ENCODE measurements around the gene PTPRA. TPM values are rescaled to one million over a fixed set of nuclear protein-coding genes. Genes with fewer than 3 reads are reported as not detected.

Gene PTPRA
- total and polyA plus RNA-seq, 2 of the 13 experiments (the other 11 are each of a cell fraction or from before 2014, with no cell fraction given): 47.2 to 127 TPM

DNA sequence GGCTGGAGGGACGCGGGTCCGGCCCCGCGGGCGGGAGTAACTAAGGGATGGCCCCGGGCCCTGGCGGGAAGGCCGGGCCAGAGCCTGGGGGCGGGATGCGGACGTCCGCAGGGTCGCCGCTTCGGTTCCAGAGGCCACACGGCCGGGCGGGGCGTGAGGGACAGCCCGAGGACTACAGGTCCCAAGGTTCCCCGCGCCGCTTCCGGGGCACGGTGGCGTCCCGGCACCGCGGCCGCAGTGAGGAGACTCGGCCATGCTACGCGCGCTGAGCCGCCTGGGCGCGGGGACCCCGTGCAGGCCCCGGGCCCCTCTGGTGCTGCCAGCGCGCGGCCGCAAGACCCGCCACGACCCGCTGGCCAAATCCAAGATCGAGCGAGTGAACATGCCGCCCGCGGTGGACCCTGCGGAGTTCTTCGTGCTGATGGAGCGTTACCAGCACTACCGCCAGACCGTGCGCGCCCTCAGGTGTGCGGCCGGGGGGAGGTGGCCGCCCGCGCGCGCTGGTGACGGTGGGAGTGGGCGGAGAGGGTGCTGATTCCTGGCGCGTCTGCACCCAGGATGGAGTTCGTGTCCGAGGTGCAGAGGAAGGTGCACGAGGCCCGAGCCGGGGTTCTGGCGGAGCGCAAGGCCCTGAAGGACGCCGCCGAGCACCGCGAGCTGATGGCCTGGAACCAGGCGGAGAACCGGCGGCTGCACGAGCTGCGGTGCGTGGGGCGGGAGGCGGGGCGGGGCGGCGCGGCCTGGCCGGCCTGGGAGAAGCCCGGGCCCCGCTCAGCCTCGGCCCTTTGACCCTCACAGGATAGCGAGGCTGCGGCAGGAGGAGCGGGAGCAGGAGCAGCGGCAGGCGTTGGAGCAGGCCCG is 172.8 kb downstream of the PTPRA start, which contains the start of gene MRPS26 (continued):
- TF ChIP-seq SRSF4 (IDR thresholded peaks at IDR 0.05; ENCODE audit: low read depth, low read length, poor library complexity, severe bottlenecking): peak; percentile 70
- 0 out of 2 replicates have a peak, but pooled peaks have one; percentile 26 for TF ChIP-seq ZFP36L2 (CRISPR knock-in tag; IDR thresholded peaks at IDR 0.05)
- TF ChIP-seq, protein P1, sequence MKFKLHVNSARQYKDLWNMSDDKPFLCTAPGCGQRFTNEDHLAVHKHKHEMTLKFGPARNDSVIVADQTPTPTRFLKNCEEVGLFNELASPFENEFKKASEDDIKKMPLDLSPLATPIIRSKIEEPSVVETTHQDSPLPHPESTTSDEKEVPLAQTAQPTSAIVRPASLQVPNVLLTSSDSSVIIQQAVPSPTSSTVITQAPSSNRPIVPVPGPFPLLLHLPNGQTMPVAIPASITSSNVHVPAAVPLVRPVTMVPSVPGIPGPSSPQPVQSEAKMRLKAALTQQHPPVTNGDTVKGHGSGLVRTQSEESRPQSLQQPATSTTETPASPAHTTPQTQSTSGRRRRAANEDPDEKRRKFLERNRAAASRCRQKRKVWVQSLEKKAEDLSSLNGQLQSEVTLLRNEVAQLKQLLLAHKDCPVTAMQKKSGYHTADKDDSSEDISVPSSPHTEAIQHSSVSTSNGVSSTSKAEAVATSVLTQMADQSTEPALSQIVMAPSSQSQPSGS (CRISPR knock-in tag; IDR thresholded peaks at IDR 0.05): no peak
- TF ChIP-seq, protein P2, sequence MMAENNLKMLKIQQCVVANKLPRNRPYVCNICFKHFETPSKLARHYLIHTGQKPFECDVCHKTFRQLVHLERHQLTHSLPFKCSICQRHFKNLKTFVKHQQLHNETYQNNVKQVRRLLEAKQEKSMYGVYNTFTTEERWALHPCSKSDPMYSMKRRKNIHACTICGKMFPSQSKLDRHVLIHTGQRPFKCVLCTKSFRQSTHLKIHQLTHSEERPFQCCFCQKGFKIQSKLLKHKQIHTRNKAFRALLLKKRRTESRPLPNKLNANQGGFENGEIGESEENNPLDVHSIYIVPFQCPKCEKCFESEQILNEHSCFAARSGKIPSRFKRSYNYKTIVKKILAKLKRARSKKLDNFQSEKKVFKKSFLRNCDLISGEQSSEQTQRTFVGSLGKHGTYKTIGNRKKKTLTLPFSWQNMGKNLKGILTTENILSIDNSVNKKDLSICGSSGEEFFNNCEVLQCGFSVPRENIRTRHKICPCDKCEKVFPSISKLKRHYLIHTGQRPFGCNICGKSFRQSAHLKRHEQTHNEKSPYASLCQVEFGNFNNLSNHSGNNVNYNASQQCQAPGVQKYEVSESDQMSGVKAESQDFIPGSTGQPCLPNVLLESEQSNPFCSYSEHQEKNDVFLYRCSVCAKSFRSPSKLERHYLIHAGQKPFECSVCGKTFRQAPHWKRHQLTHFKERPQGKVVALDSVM (CRISPR knock-in tag; IDR thresholded peaks at IDR 0.05): peak; percentile 59; the same call in 1 of the 2 replicates
- TF ChIP-seq NFIB (CRISPR knock-in tag; IDR thresholded peaks at IDR 0.05; ENCODE audit: borderline replicate concordance): no peak
- peak; percentile 95; the same call in 1 of the 2 replicates for TF ChIP-seq ZSCAN12 (CRISPR knock-in tag; IDR thresholded peaks at IDR 0.05)
- peak; percentile 99 for TF ChIP-seq IKZF4 (CRISPR knock-in tag; IDR thresholded peaks at IDR 0.05; ENCODE audit: borderline replicate concordance, low read depth, not compliant biosample characterization)
- peak; percentile 47; the same call in 1 of the 2 replicates for TF ChIP-seq ZFYVE20 (CRISPR knock-in tag; IDR thresholded peaks at IDR 0.05; ENCODE audit: borderline replicate concordance, low read depth)
- TF ChIP-seq POLR2AphosphoS5 (IDR thresholded peaks at IDR 0.05; ENCODE audit: low read depth, low read length): peak; percentile 90
- TF ChIP-seq ZNF484 (CRISPR knock-in tag; IDR thresholded peaks at IDR 0.05; ENCODE audit: borderline replicate concordance, low read depth): no peak
- 0 out of 2 replicates have a peak, but pooled peaks have one; percentile 1 for TF ChIP-seq SSRP1 (CRISPR knock-in tag; IDR thresholded peaks at IDR 0.05)
- TF ChIP-seq, protein P3, sequence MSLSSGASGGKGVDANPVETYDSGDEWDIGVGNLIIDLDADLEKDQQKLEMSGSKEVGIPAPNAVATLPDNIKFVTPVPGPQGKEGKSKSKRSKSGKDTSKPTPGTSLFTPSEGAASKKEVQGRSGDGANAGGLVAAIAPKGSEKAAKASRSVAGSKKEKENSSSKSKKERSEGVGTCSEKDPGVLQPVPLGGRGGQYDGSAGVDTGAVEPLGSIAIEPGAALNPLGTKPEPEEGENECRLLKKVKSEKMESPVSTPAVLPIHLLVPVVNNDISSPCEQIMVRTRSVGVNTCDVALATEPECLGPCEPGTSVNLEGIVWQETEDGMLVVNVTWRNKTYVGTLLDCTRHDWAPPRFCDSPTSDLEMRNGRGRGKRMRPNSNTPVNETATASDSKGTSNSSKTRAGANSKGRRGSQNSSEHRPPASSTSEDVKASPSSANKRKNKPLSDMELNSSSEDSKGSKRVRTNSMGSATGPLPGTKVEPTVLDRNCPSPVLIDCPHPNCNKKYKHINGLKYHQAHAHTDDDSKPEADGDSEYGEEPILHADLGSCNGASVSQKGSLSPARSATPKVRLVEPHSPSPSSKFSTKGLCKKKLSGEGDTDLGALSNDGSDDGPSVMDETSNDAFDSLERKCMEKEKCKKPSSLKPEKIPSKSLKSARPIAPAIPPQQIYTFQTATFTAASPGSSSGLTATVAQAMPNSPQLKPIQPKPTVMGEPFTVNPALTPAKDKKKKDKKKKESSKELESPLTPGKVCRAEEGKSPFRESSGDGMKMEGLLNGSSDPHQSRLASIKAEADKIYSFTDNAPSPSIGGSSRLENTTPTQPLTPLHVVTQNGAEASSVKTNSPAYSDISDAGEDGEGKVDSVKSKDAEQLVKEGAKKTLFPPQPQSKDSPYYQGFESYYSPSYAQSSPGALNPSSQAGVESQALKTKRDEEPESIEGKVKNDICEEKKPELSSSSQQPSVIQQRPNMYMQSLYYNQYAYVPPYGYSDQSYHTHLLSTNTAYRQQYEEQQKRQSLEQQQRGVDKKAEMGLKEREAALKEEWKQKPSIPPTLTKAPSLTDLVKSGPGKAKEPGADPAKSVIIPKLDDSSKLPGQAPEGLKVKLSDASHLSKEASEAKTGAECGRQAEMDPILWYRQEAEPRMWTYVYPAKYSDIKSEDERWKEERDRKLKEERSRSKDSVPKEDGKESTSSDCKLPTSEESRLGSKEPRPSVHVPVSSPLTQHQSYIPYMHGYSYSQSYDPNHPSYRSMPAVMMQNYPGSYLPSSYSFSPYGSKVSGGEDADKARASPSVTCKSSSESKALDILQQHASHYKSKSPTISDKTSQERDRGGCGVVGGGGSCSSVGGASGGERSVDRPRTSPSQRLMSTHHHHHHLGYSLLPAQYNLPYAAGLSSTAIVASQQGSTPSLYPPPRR (CRISPR knock-in tag; IDR thresholded peaks at IDR 0.05; ENCODE audit: borderline replicate concordance): peak; percentile 71; the same call in 1 of the 2 replicates
- peak; percentile 97 for TF ChIP-seq POLR2G (IDR thresholded peaks at IDR 0.05; ENCODE audit: low read depth, low read length)
- TF ChIP-seq ZNF468 (CRISPR knock-in tag; IDR thresholded peaks at IDR 0.05): peak; percentile 99
- peak; percentile 94 for TF ChIP-seq ZGPAT (CRISPR knock-in tag; IDR thresholded peaks at IDR 0.05)
- TF ChIP-seq HIVEP1 (CRISPR knock-in tag; IDR thresholded peaks at IDR 0.05): no peak; the same call in 1 of the 2 replicates
- TF ChIP-seq CEBPB (IDR thresholded peaks at IDR 0.05; ENCODE audit: borderline replicate concordance, low read depth, low read length): no peak
